Liver (tissue), 9 donors: ENCODE results near the gene COL4A3. TPM values are rescaled to one million over a fixed set of nuclear protein-coding genes. Genes with fewer than 3 reads are reported as not detected.

Experiments
- DNase-seq: peaks from one replicate; pipeline ENCODE4 v3.0.0-alpha.2; 2017; ENCODE audit warnings: low spot score
- H3K27ac ChIP-seq, 2 donors: one replicate each; pipeline ENCODE4 v1.7.0; 2013; ENCODE audit warnings: inconsistent platforms in 2 of 2, low read length in 2 of 2, control low read depth in 1 of 2, low read depth in 1 of 2, mild to moderate bottlenecking in 1 of 2
- H3K27me3 ChIP-seq, 4 donors: one replicate each; pipeline versions ENCODE4 v1.6.1 to v1.7.0; 2013; ENCODE audit warnings: low read length in 3 of 4, inconsistent platforms in 1 of 4, mild to moderate bottlenecking in 1 of 4, moderate library complexity in 1 of 4; ENCODE audit not compliant: control insufficient read depth in 4 of 4, insufficient read depth in 4 of 4
- H3K36me3 ChIP-seq, 4 donors: one replicate each; pipeline versions ENCODE4 v1.6.1 to v1.7.0; 2013; ENCODE audit warnings: low read length in 3 of 4, mild to moderate bottlenecking in 3 of 4, low read depth in 1 of 4, moderate library complexity in 1 of 4; ENCODE audit not compliant: control insufficient read depth in 4 of 4, insufficient read depth in 3 of 4
- H3K4me1 ChIP-seq, 4 donors: one replicate each; pipeline versions ENCODE4 v1.6.1 to v1.7.0; 2013; ENCODE audit warnings: low read length in 3 of 4, mild to moderate bottlenecking in 3 of 4, moderate library complexity in 1 of 4; ENCODE audit not compliant: control insufficient read depth in 4 of 4, insufficient read depth in 4 of 4
- H3K4me3 ChIP-seq, 3 donors: one replicate each; pipeline versions ENCODE4 v1.6.1 to v1.7.0; 2013; ENCODE audit warnings: low read length in 3 of 3, control low read depth in 1 of 3, low read depth in 1 of 3, mild to moderate bottlenecking in 1 of 3
- H3K9ac ChIP-seq, 2 donors: one replicate each; pipeline ENCODE4 v1.7.0; 2013; ENCODE audit warnings: low read length in 2 of 2, mild to moderate bottlenecking in 2 of 2, moderate library complexity in 2 of 2, control low read depth in 1 of 2, low read depth in 1 of 2
- H3K9me3 ChIP-seq, 4 donors: one replicate each; pipeline versions ENCODE4 v1.6.1 to v1.7.0; 2013; ENCODE audit warnings: low read length in 3 of 4; ENCODE audit not compliant: control insufficient read depth in 4 of 4
- ATF3 ChIP-seq: IDR thresholded peaks from 2 replicates; pipeline ENCODE4 v1.6.1; 2016; ENCODE audit warnings: antibody characterized with exemption
- CTCF ChIP-seq: fragments of 150-350 bp; IDR thresholded peaks from 2 replicates; pipeline ENCODE4 v1.5.1; 2017; ENCODE audit warnings: improper control_type of control experiment, low read depth, low read length; ENCODE audit not compliant: missing input control
- EGR1 ChIP-seq, 2 donors: IDR thresholded peaks; 2 replicates each; pipeline ENCODE4 v1.6.1; 2016 to 2018; ENCODE audit warnings: antibody characterized with exemption in 2 of 2, low read depth in 2 of 2
- FOXA1 ChIP-seq: IDR thresholded peaks from 2 replicates; pipeline ENCODE4 v1.6.1; 2016; ENCODE audit warnings: antibody characterized with exemption
- FOXA2 ChIP-seq: IDR thresholded peaks from 2 replicates; pipeline ENCODE4 v1.6.1; 2016; ENCODE audit warnings: antibody characterized with exemption
- GABPA ChIP-seq, 2 donors: IDR thresholded peaks in 1 of 2; conservative IDR thresholded peaks in 1 of 2; 2 replicates each; pipeline ENCODE4 v1.6.1; 2016; ENCODE audit warnings: antibody characterized with exemption in 2 of 2, mild to moderate bottlenecking in 1 of 2, moderate library complexity in 1 of 2
- HNF4A ChIP-seq, 2 donors: conservative IDR thresholded peaks; 2 replicates each; pipeline ENCODE4 v1.6.1; 2016; ENCODE audit warnings: antibody characterized with exemption in 2 of 2, mild to moderate bottlenecking in 2 of 2
- HNF4G ChIP-seq: IDR thresholded peaks from 2 replicates; pipeline ENCODE4 v1.6.1; 2016; ENCODE audit warnings: antibody characterized with exemption
- JUND ChIP-seq, 2 donors: IDR thresholded peaks; 2 replicates each; pipeline ENCODE4 v1.6.1; 2016; ENCODE audit warnings: antibody characterized with exemption in 2 of 2
- MAX ChIP-seq: IDR thresholded peaks from 2 replicates; pipeline ENCODE4 v1.6.1; 2016; ENCODE audit warnings: antibody characterized with exemption
- NR2F2 ChIP-seq: IDR thresholded peaks from 2 replicates; pipeline ENCODE4 v1.6.1; 2016; ENCODE audit warnings: antibody characterized with exemption
- RAD21 ChIP-seq, 2 donors: IDR thresholded peaks; 2 replicates each; pipeline ENCODE4 v1.6.1; 2016; ENCODE audit warnings: antibody characterized with exemption in 2 of 2, mild to moderate bottlenecking in 2 of 2
- REST ChIP-seq: IDR thresholded peaks from 2 replicates; pipeline ENCODE4 v1.6.1; 2016; ENCODE audit warnings: antibody characterized with exemption, mild to moderate bottlenecking
- RXRA ChIP-seq, 2 donors: IDR thresholded peaks; 2 replicates each; pipeline ENCODE4 v1.6.1; 2017 to 2018; ENCODE audit warnings: antibody characterized with exemption in 2 of 2, mild to moderate bottlenecking in 1 of 2
- SP1 ChIP-seq: IDR thresholded peaks from 2 replicates; pipeline ENCODE4 v1.6.1; 2018; ENCODE audit warnings: antibody characterized with exemption, mild to moderate bottlenecking
- TAF1 ChIP-seq: conservative IDR thresholded peaks from 2 replicates; pipeline ENCODE4 v1.6.1; 2016; ENCODE audit warnings: antibody characterized with exemption, mild to moderate bottlenecking
- YY1 ChIP-seq: IDR thresholded peaks from 2 replicates; pipeline ENCODE4 v1.6.1; 2016; ENCODE audit warnings: antibody characterized with exemption, mild to moderate bottlenecking
- ZBTB33 ChIP-seq: IDR thresholded peaks from 2 replicates; pipeline ENCODE4 v1.6.1; 2016; ENCODE audit warnings: antibody characterized with exemption
- WGBS: extraction: QIAGEN DNeasy Blood & Tissue Kit; methylation state at CpG from one replicate; pipeline ENCODE4 v1.1.7; 2013; 5-methylcytosine and 5-hydroxymethylcytosine counted together
- polyA plus RNA-seq, 2 donors: library from polyadenylated mRNA; stranded (reverse) in 1 of 2; unstranded in 1 of 2; fragments of 200-250 nt in 1 of 2; fragments of >200 nt in 1 of 2; fragmentation: Nextera tagmentation in 1 of 2; extraction: Ambion mirVana in 1 of 2; gene quantifications; one replicate each; pipeline versions ENCODE4 v1.2.1 to v1.2.3, GENCODE V29; 2013 to 2015
- total RNA-seq, 2 donors: library from RNA; depleted of rRNA; stranded (reverse); fragments of >200 nt; gene quantifications; one replicate each; pipeline ENCODE4 v1.2.3, GENCODE V29; 2014
- donor health status: healthy.
- donor health status: healthy.
- donor health status: healthy.
- donor health status: healthy.
- donor health status: healthy.

COL4A3 gene
- total and polyA plus RNA-seq, 4 donors: 0.05 to 2.3 (median 0.35) TPM

GRCh38 chr2:227180770-227181169 lies 16.3 kb downstream of the COL4A3 start:
- 35% methylated on average over 3 of the region's 3 CpGs for WGBS
- H3K27me3 ChIP-seq: no peaks in the 10 kb centered on the region
- no peak for DNase-seq
- TF ChIP-seq NR2F2 (no peak), YY1 (no peak), ZBTB33 (no peak), MAX (no peak), HNF4A (conservative IDR thresholded peaks at IDR 0.05) (no peak), RAD21 (IDR thresholded peaks at IDR 0.05) (no peak), FOXA2 (no peak), REST (no peak), SP1 (no peak), ATF3 (no peak), RXRA (IDR thresholded peaks at IDR 0.05) (no peak), FOXA1 (no peak), EGR1 (IDR thresholded peaks at IDR 0.05; ENCODE audit: low read depth in 2 of 2) (no peak), CTCF (no peak), GABPA (IDR thresholded peaks at IDR 0.05 in 1 of 2, conservative IDR thresholded peaks at IDR 0.05 in 1 of 2) (no peak), TAF1 (no peak), JUND (IDR thresholded peaks at IDR 0.05) (no peak)
- no peak overlapping the region for H3K4me3 ChIP-seq
- H3K4me1 ChIP-seq: peaks cover 2 to 18% (median 14%) of the 10 kb centered on the region in 4 donors
- no peaks in the 10 kb centered on the region for H3K36me3 ChIP-seq
- H3K9ac ChIP-seq: no peak overlapping the region
- no peak overlapping the region for H3K27ac ChIP-seq
- H3K9me3 ChIP-seq: no peaks in the 10 kb centered on the region

- peaks cover 2 to 18% (median 14%) of the 10 kb centered on the region in 4 donors for H3K4me1 ChIP-seq
- H3K9me3 ChIP-seq: no peaks in the 10 kb centered on the region
- H3K36me3 ChIP-seq: no peaks in the 10 kb centered on the region
- H3K9ac ChIP-seq: no peak overlapping the region
- no peak overlapping the region for H3K27ac ChIP-seq
- DNase-seq: no peak
- H3K27me3 ChIP-seq: no peaks in the 10 kb centered on the region
- H3K4me3 ChIP-seq: no peak overlapping the region
- TF ChIP-seq RAD21 (IDR thresholded peaks at IDR 0.05) (no peak), JUND (IDR thresholded peaks at IDR 0.05) (no peak), ATF3 (no peak), EGR1 (IDR thresholded peaks at IDR 0.05; ENCODE audit: low read depth in 2 of 2) (no peak), ZBTB33 (no peak), HNF4A (conservative IDR thresholded peaks at IDR 0.05) (no peak), GABPA (IDR thresholded peaks at IDR 0.05 in 1 of 2, conservative IDR thresholded peaks at IDR 0.05 in 1 of 2) (no peak), RXRA (IDR thresholded peaks at IDR 0.05) (no peak), FOXA2 (no peak), SP1 (no peak), NR2F2 (no peak), FOXA1 (no peak), HNF4G (no peak), CTCF (no peak)
Observed at GRCh38 chr2:227182765-227183164, 18.3 kb downstream of the COL4A3 start.
